WTC11 (cell line): ENCODE results near the gene BMP10. TPM values are rescaled to one million over a fixed set of nuclear protein-coding genes. Genes with fewer than 3 reads are reported as not detected.

Experiments
- ATAC-seq: fragments of 200-7000 bp; cut with Tn5 transposase; 2 replicates; pipeline ENCODE4 v1.10.0; 2021; ENCODE audit warnings: mild to moderate bottlenecking, moderate library complexity
- CTCF ChIA-PET: fragments of 300-600 bp; sonication (Branson Sonifier 250); formaldehyde crosslinking; loops from one replicate; lab custom pipeline; 2021; ENCODE audit warnings: antibody characterized with exemption; lab: Charles Lee
- POLR2A ChIA-PET: fragments of 350-600 bp; sonication (Branson Sonifier 250); formaldehyde crosslinking; loops from one replicate; lab custom pipeline; 2021; ENCODE audit warnings: antibody characterized with exemption; lab: Charles Lee
- DNase-seq: peaks from one replicate; pipeline ENCODE4 v3.0.0; 2021; ENCODE audit warnings: low spot score
- H3K27ac Mint-ChIP-seq: 2 replicates; pipeline ENCODE4 v1.8.0; 2021; ENCODE audit warnings: mixed read lengths
- H3K27me3 Mint-ChIP-seq: 2 replicates; pipeline ENCODE4 v1.8.0; 2021; ENCODE audit warnings: low read depth, mild to moderate bottlenecking, moderate library complexity, mixed read lengths
- H3K36me3 Mint-ChIP-seq: 2 replicates; pipeline ENCODE4 v1.8.0; 2021; ENCODE audit warnings: mixed read lengths
- H3K4me1 Mint-ChIP-seq: 2 replicates; pipeline ENCODE4 v1.8.0; 2022; ENCODE audit warnings: mixed read lengths
- H3K4me3 Mint-ChIP-seq: 2 replicates; pipeline ENCODE4 v1.8.0; 2021; ENCODE audit warnings: mild to moderate bottlenecking, moderate library complexity, mixed read lengths
- H3K9me3 Mint-ChIP-seq: 2 replicates; pipeline ENCODE4 v1.8.0; 2021; ENCODE audit warnings: mixed read lengths
- CREM ChIP-seq: sonication (generic); formaldehyde crosslinking; IDR thresholded peaks from 2 replicates; pipeline ENCODE4 v1.8.1; 2022; ENCODE audit warnings: mild to moderate bottlenecking, missing genetic modification reagents, moderate library complexity
- FOXP1 ChIP-seq: sonication (generic); formaldehyde crosslinking; IDR thresholded peaks from 2 replicates; pipeline ENCODE4 v1.8.0; 2022; ENCODE audit warnings: missing genetic modification reagents, mild to moderate bottlenecking, moderate library complexity, borderline replicate concordance
- NFATC4 ChIP-seq: fragments of 250-450 bp; sonication (Bioruptor Pico); IDR thresholded peaks from 2 replicates; pipeline ENCODE4 v1.9.0; 2021; ENCODE audit warnings: mild to moderate bottlenecking
- NFYB ChIP-seq: sonication (generic); formaldehyde crosslinking; conservative IDR thresholded peaks from 2 replicates; pipeline ENCODE4 v1.8.0; 2022; ENCODE audit warnings: low read depth, missing genetic modification reagents
- TCF7 ChIP-seq: sonication (generic); formaldehyde crosslinking; IDR thresholded peaks from 2 replicates; pipeline ENCODE4 v1.8.0; 2022; ENCODE audit warnings: mild to moderate bottlenecking, low read depth, missing genetic modification reagents, moderate library complexity
- TP53 ChIP-seq: sonication (generic); formaldehyde crosslinking; IDR thresholded peaks from 2 replicates; pipeline ENCODE4 v1.8.1; 2023; ENCODE audit warnings: mild to moderate bottlenecking, missing genetic modification reagents
- ZNF138 ChIP-seq: sonication (generic); formaldehyde crosslinking; conservative IDR thresholded peaks from 2 replicates; pipeline ENCODE4 v1.8.1; 2022; ENCODE audit warnings: mild to moderate bottlenecking, moderate library complexity, missing genetic modification reagents
- ZNF263 ChIP-seq: sonication (generic); formaldehyde crosslinking; IDR thresholded peaks from 2 replicates; pipeline ENCODE4 v1.8.1; 2022; ENCODE audit warnings: low read depth, mild to moderate bottlenecking, moderate library complexity, missing genetic modification reagents
- ZNF671 ChIP-seq: fragments of 250-450 bp; sonication (Bioruptor Pico); IDR thresholded peaks from 2 replicates; pipeline ENCODE4 v1.8.0; 2021; ENCODE audit warnings: mild to moderate bottlenecking
- total RNA-seq: library from RNA; stranded (reverse); gene quantifications from 3 replicates; pipeline ENCODE4 v1.2.3, GENCODE V29; 2021
- TF ChIP-seq, protein P1 (sequence below): sonication (generic); formaldehyde crosslinking; IDR thresholded peaks from 2 replicates; pipeline ENCODE4 v1.8.0; 2022; ENCODE audit warnings: mild to moderate bottlenecking, missing genetic modification reagents
- TF ChIP-seq, protein P2 (sequence below): fragments of 250-450 bp; sonication (Bioruptor Pico); IDR thresholded peaks from 2 replicates; pipeline ENCODE4 v2.1.2; 2022; ENCODE audit warnings: mild to moderate bottlenecking, moderate library complexity
- TF ChIP-seq, protein P3 (sequence below): sonication (generic); formaldehyde crosslinking; IDR thresholded peaks from 2 replicates; pipeline ENCODE4 v1.8.1; 2023; ENCODE audit warnings: mild to moderate bottlenecking, missing genetic modification reagents
- TF ChIP-seq, protein P4 (sequence below): sonication (generic); formaldehyde crosslinking; IDR thresholded peaks from 2 replicates; pipeline ENCODE4 v1.8.1; 2022; ENCODE audit warnings: mild to moderate bottlenecking, moderate library complexity, missing genetic modification reagents
- TF ChIP-seq, protein P5 (sequence below): sonication (generic); formaldehyde crosslinking; IDR thresholded peaks from 2 replicates; pipeline ENCODE4 v1.8.0; 2022; ENCODE audit warnings: mild to moderate bottlenecking, missing genetic modification reagents
- TF ChIP-seq, protein P6 (sequence below): sonication (generic); formaldehyde crosslinking; IDR thresholded peaks from 2 replicates; pipeline ENCODE4 v1.8.0; 2022; ENCODE audit warnings: mild to moderate bottlenecking, missing genetic modification reagents

Gene BMP10
- total RNA-seq, 1 experiment from 2014 or later, result not detected

DNA sequence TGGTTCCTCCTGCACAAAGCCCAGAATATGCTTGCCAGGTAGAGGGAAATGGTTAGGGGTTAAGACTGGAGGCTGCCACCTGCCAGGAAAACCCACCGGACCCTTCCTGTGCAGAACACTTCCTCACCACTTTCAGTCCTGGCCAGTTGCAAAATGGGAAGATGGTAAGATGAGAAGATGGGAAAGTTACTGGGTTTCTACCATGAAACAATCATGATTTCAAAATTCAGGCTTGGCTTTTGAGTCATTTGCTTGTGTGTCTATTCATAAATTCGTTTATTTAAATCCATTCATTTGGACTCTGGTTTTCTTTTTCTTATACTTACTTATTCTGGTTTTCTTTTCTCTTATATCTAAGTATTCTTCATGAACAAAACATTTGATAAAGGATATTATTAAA is 7.2 kb downstream of the BMP10 start:
- CTCF ChIA-PET, result interaction anchor here (1.7 kb wide), 1 partner anchor 112 kb away, joined by 3 read pairs; no protein-coding TSS in a partner anchor
- TF ChIP-seq FOXP1 (CRISPR knock-in tag) (no peak), ZNF671 (CRISPR knock-in tag) (no peak), TP53 (CRISPR knock-in tag) (no peak), ZNF138 (no peak), CREM (CRISPR knock-in tag) (no peak)
- TF ChIP-seq, protein P1, sequence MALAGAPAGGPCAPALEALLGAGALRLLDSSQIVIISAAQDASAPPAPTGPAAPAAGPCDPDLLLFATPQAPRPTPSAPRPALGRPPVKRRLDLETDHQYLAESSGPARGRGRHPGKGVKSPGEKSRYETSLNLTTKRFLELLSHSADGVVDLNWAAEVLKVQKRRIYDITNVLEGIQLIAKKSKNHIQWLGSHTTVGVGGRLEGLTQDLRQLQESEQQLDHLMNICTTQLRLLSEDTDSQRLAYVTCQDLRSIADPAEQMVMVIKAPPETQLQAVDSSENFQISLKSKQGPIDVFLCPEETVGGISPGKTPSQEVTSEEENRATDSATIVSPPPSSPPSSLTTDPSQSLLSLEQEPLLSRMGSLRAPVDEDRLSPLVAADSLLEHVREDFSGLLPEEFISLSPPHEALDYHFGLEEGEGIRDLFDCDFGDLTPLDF (CRISPR knock-in tag), result no peak
- TF ChIP-seq, protein P2, sequence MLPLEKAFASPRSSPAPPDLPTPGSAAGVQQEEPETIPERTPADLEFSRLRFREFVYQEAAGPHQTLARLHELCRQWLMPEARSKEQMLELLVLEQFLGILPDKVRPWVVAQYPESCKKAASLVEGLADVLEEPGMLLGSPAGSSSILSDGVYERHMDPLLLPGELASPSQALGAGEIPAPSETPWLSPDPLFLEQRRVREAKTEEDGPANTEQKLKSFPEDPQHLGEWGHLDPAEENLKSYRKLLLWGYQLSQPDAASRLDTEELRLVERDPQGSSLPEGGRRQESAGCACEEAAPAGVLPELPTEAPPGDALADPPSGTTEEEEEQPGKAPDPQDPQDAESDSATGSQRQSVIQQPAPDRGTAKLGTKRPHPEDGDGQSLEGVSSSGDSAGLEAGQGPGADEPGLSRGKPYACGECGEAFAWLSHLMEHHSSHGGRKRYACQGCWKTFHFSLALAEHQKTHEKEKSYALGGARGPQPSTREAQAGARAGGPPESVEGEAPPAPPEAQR (CRISPR knock-in tag), result no peak
- TF ChIP-seq, protein P3, sequence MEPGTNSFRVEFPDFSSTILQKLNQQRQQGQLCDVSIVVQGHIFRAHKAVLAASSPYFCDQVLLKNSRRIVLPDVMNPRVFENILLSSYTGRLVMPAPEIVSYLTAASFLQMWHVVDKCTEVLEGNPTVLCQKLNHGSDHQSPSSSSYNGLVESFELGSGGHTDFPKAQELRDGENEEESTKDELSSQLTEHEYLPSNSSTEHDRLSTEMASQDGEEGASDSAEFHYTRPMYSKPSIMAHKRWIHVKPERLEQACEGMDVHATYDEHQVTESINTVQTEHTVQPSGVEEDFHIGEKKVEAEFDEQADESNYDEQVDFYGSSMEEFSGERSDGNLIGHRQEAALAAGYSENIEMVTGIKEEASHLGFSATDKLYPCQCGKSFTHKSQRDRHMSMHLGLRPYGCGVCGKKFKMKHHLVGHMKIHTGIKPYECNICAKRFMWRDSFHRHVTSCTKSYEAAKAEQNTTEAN (CRISPR knock-in tag), result no peak
- H3K4me1 Mint-ChIP-seq, result peaks cover 15% of the 10 kb centered on the region

DNA sequence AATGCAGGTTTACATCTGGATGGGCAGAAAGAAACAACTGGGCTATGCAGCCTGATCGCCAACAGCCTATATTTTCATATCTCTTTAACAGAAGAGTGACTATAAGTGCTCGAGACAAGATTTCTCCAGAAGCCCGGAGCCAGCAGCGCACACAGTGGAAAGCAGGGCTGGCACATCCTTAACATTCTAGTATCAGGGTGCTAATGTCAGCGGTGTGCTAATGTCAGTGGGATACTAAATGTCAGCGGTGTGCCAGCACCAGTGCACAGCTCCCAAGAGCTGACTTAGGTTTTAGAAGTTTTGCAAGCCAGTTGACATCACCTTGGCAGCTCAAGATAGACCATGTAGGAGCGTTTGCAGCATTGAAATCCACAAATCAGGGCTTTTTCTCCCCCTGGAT is 8.3 kb downstream of the BMP10 start:
- H3K36me3 Mint-ChIP-seq, result no peaks in the 10 kb centered on the region
- H3K27ac Mint-ChIP-seq, result no peak overlapping the region
- ATAC-seq (no peak), DNase-seq (no peak)
- no peaks in the 10 kb centered on the region for H3K9me3 Mint-ChIP-seq
- no peak overlapping the region for H3K4me3 Mint-ChIP-seq
- H3K27me3 Mint-ChIP-seq, result peaks cover 3% of the 10 kb centered on the region; the same call in 1 of the 2 replicates
- CTCF ChIA-PET, result interaction anchor here (0.6 to 1.7 kb wide), 2 partner anchors 63 to 111 kb away, joined by 3 to 4 read pairs; no protein-coding TSS in a partner anchor
- H3K4me1 Mint-ChIP-seq, result peaks cover 23% of the 10 kb centered on the region
- POLR2A ChIA-PET, result no interaction called here
- no peak for TF ChIP-seq TCF7 (CRISPR knock-in tag)
- no peak for TF ChIP-seq ZNF138
- TF ChIP-seq, protein P4, sequence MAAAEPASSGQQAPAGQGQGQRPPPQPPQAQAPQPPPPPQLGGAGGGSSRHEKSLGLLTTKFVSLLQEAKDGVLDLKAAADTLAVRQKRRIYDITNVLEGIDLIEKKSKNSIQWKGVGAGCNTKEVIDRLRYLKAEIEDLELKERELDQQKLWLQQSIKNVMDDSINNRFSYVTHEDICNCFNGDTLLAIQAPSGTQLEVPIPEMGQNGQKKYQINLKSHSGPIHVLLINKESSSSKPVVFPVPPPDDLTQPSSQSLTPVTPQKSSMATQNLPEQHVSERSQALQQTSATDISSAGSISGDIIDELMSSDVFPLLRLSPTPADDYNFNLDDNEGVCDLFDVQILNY (CRISPR knock-in tag), result no peak
- TF ChIP-seq, protein P5, sequence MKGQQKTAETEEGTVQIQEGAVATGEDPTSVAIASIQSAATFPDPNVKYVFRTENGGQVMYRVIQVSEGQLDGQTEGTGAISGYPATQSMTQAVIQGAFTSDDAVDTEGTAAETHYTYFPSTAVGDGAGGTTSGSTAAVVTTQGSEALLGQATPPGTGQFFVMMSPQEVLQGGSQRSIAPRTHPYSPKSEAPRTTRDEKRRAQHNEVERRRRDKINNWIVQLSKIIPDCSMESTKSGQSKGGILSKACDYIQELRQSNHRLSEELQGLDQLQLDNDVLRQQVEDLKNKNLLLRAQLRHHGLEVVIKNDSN (CRISPR knock-in tag), result no peak
- no peak for TF ChIP-seq NFYB
- no peak for TF ChIP-seq NFATC4
- no peak for TF ChIP-seq ZNF263 (CRISPR knock-in tag)
- TF ChIP-seq, protein P2 (CRISPR knock-in tag), result no peak
- TF ChIP-seq, protein P6, sequence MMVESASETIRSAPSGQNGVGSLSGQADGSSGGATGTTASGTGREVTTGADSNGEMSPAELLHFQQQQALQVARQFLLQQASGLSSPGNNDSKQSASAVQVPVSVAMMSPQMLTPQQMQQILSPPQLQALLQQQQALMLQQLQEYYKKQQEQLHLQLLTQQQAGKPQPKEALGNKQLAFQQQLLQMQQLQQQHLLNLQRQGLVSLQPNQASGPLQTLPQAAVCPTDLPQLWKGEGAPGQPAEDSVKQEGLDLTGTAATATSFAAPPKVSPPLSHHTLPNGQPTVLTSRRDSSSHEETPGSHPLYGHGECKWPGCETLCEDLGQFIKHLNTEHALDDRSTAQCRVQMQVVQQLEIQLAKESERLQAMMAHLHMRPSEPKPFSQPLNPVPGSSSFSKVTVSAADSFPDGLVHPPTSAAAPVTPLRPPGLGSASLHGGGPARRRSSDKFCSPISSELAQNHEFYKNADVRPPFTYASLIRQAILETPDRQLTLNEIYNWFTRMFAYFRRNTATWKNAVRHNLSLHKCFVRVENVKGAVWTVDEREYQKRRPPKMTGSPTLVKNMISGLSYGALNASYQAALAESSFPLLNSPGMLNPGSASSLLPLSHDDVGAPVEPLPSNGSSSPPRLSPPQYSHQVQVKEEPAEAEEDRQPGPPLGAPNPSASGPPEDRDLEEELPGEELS (CRISPR knock-in tag), result no peak
- TF ChIP-seq, protein P1 (CRISPR knock-in tag), result no peak

More for the DNA sequence above, 7.2 kb downstream of the BMP10 start:
- DNase-seq (no peak), ATAC-seq (no peak)
- H3K9me3 Mint-ChIP-seq, result no peaks in the 10 kb centered on the region
- peaks cover 3% of the 10 kb centered on the region; the same call in 1 of the 2 replicates for H3K27me3 Mint-ChIP-seq
- POLR2A ChIA-PET, result no interaction called here
- H3K27ac Mint-ChIP-seq, result no peak overlapping the region
- no peak overlapping the region for H3K4me3 Mint-ChIP-seq
- no peaks in the 10 kb centered on the region for H3K36me3 Mint-ChIP-seq
